SJCRH30 (cell line): ENCODE measurements around the gene RBPJL. TPM values are rescaled to one million over a fixed set of nuclear protein-coding genes. Genes with fewer than 3 reads are reported as not detected.

Experiments
- DNase-seq, 2 experiments: peaks; one replicate each; pipeline ENCODE4 v3.0.0-alpha.2; 2015 to 2020
- H3K27ac ChIP-seq: fragments of 250-450 bp; sonication (Bioruptor Pico); 2 replicates; pipeline ENCODE4 v1.5.1; 2020; ENCODE audit warnings: mild to moderate bottlenecking, moderate library complexity
- H3K27me3 ChIP-seq: fragments of 250-450 bp; sonication (Bioruptor Pico); 2 replicates; pipeline ENCODE4 v1.5.1; 2020; ENCODE audit warnings: mild to moderate bottlenecking, moderate library complexity
- H3K36me3 ChIP-seq: fragments of 250-450 bp; sonication (Bioruptor Pico); 2 replicates; pipeline ENCODE4 v1.5.1; 2020; ENCODE audit warnings: mild to moderate bottlenecking, moderate library complexity
- H3K4me1 ChIP-seq: fragments of 250-450 bp; sonication (Bioruptor Pico); 2 replicates; pipeline ENCODE4 v1.5.1; 2020; ENCODE audit warnings: mild to moderate bottlenecking, moderate library complexity
- H3K4me3 ChIP-seq: fragments of 250-450 bp; sonication (Bioruptor Pico); 2 replicates; pipeline ENCODE4 v1.5.1; 2020; ENCODE audit warnings: mild to moderate bottlenecking, moderate library complexity
- H3K9me3 ChIP-seq: fragments of 250-450 bp; sonication (Bioruptor Pico); replicated peaks from 2 replicates; pipeline ENCODE4 v1.5.1; 2020; ENCODE audit warnings: mild to moderate bottlenecking, moderate library complexity
- total RNA-seq: library from RNA; depleted of rRNA; stranded (reverse); fragments of >200 nt; shearing (Covaris generic); gene quantifications from 2 replicates; pipeline ENCODE4 v1.2.3, GENCODE V29; 2014

The RBPJL gene
- total RNA-seq, 1 experiment from 2014 or later = not detected

DNA sequence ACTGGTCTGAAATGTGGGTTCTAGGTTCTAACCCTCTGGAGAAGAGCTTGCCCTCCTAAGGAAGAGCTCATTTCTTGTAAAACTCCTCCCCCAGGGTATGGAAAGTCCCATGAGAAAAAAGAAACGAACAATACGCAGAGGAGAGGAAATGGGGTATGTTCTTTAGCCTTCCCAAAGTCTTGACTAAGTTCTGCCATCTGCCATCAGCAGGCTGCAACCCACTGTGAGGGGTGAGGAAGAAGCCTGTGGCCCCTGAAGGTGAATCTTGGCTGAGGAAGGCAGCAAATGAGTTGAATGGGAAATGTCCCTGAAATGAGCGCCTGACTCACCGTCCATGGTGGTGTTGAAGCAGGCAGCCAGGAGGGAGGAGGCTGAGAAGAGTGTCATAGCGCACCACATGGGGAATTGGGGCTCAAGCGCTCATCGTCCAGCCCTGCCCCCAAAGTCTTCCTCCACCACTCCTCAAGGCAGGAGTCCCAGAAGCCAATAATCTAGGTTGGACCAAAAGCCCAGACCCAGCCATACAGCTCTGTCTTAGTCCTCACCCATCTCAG is 11.8 kb downstream of the RBPJL start:
- DNase-seq = no peak
- Histone ChIP-seq H3K4me3 (no peak overlapping the region), H3K4me1 (no peaks in the 10 kb centered on the region), H3K27ac (no peak overlapping the region), H3K27me3 (peaks cover 8% of the 10 kb centered on the region; the same call in 1 of the 2 replicates), H3K9me3 (no peaks in the 10 kb centered on the region), H3K36me3 (no peaks in the 10 kb centered on the region)

DNA sequence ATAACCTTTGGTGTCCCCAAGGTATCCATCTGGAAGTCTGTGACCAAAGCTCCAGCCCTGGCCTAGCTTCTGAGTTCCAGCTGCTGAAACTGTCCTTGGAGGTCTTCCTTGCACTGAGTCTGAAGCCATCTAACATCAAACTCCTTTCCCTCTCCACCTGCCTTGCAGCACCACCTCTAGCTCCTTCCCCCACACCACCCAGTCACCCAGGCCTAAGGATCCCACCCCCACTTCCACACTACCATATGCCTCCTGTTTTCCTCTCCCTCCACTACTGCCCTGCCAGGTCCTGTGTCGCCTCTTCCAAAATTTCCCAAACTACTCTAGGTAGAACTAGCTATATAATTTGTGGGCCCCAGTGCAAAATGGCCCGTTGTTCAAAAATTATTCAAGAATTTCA is 12.3 kb downstream of the RBPJL start:
- no peaks in the 10 kb centered on the region for H3K4me1 ChIP-seq
- no peak overlapping the region for H3K4me3 ChIP-seq
- H3K36me3 ChIP-seq = no peaks in the 10 kb centered on the region
- no peak for DNase-seq
- no peak overlapping the region for H3K27ac ChIP-seq
- H3K9me3 ChIP-seq = no peaks in the 10 kb centered on the region
- peaks cover 8% of the 10 kb centered on the region; the same call in 1 of the 2 replicates for H3K27me3 ChIP-seq

DNA sequence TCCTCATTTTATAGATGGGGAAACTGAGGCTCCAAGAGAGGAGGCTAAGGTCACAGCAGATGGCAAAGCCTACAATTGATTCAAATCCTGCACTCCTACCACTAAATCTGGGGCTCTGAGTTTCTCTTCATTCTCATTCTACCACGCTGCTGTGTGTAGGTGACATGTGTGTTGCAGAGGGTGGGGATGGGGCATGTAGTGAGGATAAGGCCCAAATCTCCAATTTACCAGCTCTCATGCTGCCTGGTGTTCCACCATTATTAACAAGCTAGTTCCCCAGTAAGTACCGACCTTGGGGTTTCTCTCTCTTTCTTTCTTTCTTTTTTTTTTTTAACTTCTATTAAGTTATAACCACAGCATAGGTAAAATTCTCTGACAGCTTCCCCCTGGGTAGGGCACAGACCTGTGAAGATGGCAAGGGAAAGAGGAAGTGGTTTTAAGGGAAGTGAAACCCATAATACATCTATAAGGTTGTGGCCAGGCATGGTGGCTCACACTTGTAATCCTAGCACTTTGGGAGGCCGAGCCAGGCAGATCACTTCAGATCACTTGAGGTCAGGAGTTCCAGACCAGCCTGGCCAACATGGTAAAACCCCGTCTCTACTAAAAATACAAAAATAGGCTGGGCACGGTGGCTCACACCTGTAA is 14.4 kb downstream of the RBPJL start:
- no peaks in the 10 kb centered on the region for H3K4me1 ChIP-seq
- H3K9me3 ChIP-seq = no peaks in the 10 kb centered on the region
- H3K4me3 ChIP-seq = no peak overlapping the region
- H3K27me3 ChIP-seq = no peaks in the 10 kb centered on the region
- no peaks in the 10 kb centered on the region for H3K36me3 ChIP-seq
- no peak for DNase-seq
- no peak overlapping the region for H3K27ac ChIP-seq

DNA sequence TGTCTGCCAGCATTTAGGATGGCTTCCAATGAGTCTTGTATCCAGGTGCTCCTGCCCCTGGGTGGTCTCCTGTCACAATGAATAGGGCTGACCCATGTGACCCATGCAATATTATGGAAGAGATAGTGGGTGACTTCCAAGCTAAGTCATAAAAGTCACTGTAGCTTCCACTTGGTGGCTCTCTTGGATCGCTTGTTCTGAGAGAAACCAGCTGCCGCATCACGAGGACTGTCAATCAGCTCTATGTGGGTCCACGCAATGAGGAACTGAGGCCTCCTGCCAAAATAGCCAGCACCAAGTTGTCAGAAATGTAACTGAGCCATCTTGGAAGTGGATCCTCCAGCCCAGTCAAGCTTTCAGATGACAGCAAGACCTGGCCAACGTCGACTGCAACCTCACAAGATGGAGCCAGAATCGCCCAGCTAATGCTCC is 16.3 kb downstream of the RBPJL start:
- Histone ChIP-seq H3K4me3 (no peak overlapping the region), H3K36me3 (peaks cover 6% of the 10 kb centered on the region), H3K4me1 (no peaks in the 10 kb centered on the region), H3K27ac (no peak overlapping the region), H3K9me3 (no peaks in the 10 kb centered on the region), H3K27me3 (no peaks in the 10 kb centered on the region)
- peak; percentile 88 to 93 for DNase-seq

DNA sequence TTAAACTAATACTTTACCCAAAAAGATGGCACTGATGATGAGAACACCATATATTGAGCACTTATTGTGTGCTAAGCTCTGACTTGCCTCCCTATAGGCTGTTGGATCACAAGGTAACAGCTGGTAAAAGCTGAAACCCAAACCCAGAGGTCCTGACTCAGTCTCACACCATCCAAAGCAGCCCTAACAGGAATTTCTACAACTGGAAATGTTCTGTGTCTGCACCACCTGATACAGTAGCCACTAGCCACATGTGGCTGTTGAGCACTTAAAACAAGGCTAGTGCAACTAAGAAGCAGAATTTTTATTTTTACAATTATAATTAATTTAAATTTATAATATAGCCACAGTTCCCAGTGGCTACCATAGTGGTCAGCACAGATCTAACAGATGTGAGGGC is 17.1 kb downstream of the RBPJL start:
- no peaks in the 10 kb centered on the region for H3K27me3 ChIP-seq
- no peak overlapping the region for H3K4me3 ChIP-seq
- DNase-seq = no peak
- H3K4me1 ChIP-seq = no peaks in the 10 kb centered on the region
- H3K27ac ChIP-seq = no peak overlapping the region
- H3K36me3 ChIP-seq = peaks cover 6% of the 10 kb centered on the region
- H3K9me3 ChIP-seq = no peaks in the 10 kb centered on the region

DNA sequence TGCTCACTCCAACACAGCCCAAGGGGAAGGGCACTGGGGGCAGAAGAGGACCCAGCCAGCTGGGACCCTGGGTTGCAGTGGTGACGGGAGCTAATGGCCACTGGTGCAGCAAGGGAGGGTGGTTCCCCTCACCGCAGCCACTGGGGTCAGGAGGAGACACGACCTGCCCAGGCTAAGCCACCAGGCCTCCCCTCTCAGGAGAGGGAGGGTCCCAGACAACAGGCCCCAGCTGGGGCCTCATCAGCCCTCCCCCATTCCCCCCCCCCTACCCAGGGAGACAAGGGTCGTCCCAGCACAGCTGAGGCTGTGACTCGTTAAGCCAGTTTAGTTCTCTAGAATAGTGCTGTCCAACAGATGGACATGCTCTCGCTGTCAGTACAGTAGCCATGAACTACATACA is 18.7 kb downstream of the RBPJL start:
- H3K4me3 ChIP-seq = no peak overlapping the region
- no peaks in the 10 kb centered on the region for H3K9me3 ChIP-seq
- no peak overlapping the region for H3K27ac ChIP-seq
- peaks cover 15% of the 10 kb centered on the region for H3K36me3 ChIP-seq
- no peak for DNase-seq
- H3K4me1 ChIP-seq = no peaks in the 10 kb centered on the region
- H3K27me3 ChIP-seq = no peaks in the 10 kb centered on the region

DNA sequence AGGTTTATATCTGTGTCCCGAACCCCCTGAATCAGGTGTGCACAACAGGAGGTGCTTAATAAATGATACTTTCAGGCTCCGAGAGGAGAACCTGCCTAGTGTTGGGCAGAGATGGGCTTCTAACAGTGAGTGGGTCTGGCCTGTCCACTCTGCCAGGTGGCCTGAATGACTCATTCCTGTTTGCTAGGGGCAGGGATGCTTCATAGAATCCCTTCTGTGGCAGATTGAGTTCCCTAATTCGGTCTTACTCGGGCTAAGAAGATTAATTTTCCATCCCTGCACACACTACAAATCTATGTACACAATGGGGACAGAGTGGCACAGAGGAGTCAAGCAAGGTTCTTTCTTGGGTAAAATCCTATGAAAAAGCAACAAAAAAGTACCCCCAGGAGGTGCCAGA is 21.8 kb downstream of the RBPJL start:
- H3K4me3 ChIP-seq = no peak overlapping the region
- no peak for DNase-seq
- H3K9me3 ChIP-seq = no peaks in the 10 kb centered on the region
- H3K27ac ChIP-seq = no peak overlapping the region
- no peaks in the 10 kb centered on the region for H3K27me3 ChIP-seq
- H3K36me3 ChIP-seq = peaks cover 21% of the 10 kb centered on the region
- H3K4me1 ChIP-seq = no peaks in the 10 kb centered on the region

DNA sequence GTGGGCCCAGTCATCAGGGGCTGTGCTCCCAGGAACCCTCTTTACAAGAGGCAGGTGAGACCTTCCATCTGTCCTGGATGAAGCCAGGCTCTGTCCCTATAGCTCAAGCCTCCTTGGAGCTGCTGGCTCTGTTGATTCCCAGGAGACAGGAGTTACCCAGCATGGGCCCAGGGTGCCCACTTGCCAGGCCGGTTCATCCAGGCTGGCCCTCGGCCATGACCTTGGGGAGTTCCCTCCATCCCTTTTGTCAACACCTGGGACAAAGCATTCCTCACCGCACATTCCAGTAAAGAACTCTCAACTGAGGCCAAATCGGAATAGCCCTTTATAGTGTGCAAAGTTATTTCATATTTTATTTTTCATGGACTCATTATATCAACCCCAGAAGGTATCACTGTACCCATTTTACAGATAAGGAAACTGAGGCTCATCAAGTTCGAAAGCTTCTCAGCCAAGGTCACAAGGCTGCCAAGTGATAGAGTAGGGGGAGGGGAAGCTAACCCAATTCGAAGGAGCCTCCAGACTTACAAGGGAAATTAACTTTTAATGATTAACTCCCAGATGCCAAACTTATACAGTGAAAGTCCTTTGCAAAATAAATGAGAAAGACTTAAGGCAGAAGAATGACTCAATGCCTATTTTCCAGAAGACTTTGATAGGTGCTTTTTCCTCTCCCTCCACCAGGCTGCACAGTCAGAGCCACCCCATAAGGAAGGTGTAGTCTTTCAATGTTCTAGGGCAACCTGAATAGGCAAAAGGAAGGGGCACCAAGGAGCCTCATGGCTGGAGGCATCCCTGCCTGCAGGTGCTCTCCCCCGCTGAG is 23.1 kb downstream of the RBPJL start:
- no peak for DNase-seq
- no peak overlapping the region for H3K4me3 ChIP-seq
- H3K27me3 ChIP-seq = no peaks in the 10 kb centered on the region
- no peak overlapping the region for H3K27ac ChIP-seq
- no peaks in the 10 kb centered on the region for H3K4me1 ChIP-seq
- no peaks in the 10 kb centered on the region for H3K9me3 ChIP-seq
- H3K36me3 ChIP-seq = peaks cover 21% of the 10 kb centered on the region

DNA sequence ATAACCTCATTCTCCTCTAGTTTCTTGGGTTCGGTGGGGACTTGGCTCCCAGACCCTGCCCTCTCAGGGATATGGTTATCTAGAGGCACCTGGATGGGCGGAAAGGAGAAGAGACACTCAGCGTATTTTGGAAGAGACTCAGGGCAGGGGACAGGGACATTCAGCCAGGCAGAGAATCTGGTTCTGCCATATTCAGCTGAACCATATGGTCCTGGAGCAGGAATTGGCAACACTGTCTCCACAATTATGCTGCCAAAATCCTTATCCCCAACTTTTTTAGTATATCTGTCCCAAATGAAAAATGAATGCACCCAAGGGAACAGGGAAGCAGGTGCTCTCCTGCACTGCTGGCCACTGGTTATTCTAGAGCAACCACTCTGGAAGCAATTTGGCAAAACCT is 23.8 kb downstream of the RBPJL start:
- Histone ChIP-seq H3K27me3 (no peaks in the 10 kb centered on the region), H3K4me1 (no peaks in the 10 kb centered on the region), H3K36me3 (peaks cover 21% of the 10 kb centered on the region), H3K4me3 (no peak overlapping the region), H3K27ac (no peak overlapping the region), H3K9me3 (no peaks in the 10 kb centered on the region)
- DNase-seq = no peak

DNA sequence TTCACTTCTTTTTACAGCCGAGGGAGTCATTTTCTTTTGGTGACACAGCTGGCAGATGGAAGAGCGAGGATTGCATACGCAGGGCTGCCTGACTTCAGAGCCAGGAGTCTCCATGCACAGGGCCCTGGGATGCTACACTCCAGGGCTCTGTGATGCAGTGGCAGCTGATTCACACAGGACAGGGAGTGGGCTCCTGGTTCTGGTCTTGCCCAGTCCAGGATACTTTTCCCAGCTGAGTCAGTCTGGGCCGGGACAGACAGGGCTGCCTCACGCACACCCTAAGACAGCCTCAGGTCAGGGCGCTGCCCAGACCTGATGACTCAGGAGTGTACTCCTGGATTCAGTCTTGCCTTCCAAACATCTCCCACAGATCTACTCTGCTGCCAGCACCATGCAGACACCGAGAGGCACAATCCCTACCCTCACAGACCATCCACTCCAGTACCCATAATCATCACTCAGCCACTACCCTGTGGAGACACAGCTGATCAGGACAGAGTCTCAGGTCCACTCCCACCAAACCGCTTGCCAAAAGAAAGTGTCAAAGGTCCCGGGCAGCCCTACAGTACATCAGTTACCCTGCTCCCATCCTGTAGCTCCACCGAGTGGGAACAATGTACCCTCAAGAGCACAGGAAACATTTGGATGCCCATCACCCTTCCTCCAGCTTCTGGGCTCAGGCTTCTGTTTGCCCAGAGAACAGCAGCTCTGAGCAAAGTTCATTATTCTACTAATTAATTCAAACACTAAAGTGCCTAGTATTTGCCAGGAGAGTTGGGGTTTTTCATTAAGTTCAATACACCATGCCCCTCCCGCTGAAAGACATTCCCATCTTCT is 30.1 kb downstream of the RBPJL start:
- H3K36me3 ChIP-seq = no peaks in the 10 kb centered on the region
- peaks cover 29% of the 10 kb centered on the region for H3K4me1 ChIP-seq
- no peak for DNase-seq
- H3K9me3 ChIP-seq = no peaks in the 10 kb centered on the region
- H3K27me3 ChIP-seq = no peaks in the 10 kb centered on the region
- no peak overlapping the region for H3K4me3 ChIP-seq
- no peak overlapping the region for H3K27ac ChIP-seq

DNA sequence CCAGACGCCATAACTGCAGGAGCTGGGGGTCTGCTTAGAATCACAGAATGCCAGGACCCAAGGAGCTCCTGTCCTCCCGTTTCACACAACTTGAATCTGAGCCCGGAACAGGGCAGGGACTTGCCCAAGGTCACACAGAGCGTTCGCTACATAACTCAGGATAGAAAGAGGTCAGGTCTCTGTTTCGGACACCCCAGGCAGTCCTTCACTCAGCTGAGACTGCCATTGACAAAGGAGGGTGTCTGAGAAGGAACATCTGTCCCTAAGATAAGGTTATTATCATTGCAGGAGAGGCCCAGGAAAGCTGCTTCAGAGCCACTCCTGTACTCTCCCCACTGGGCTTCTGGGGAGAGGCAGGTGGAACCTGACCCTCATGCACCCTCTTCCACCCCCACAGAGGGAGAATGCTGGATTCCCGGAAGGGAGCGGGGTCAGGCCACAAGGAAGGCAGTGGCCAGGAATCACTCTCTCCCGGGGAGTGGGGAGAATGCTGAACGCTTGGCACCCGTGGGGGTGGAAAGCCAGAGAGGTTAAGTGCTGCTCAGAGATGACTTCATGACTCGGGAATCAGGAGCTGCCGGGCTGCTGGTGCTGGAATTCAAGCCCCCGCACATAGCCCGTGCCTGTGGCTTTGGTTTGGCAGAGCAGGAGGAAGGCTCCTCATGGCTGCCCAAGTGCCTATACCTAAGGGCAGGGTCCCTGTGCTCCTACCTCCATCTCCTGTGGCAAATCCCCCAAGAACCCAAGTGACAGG is 30.9 kb downstream of the RBPJL start:
- peak; percentile 61 to 74 for DNase-seq
- Histone ChIP-seq H3K4me1 (peaks cover 37% of the 10 kb centered on the region), H3K27me3 (no peaks in the 10 kb centered on the region), H3K4me3 (no peak overlapping the region), H3K27ac (peak overlapping the region; percentile 31), H3K9me3 (no peaks in the 10 kb centered on the region), H3K36me3 (no peaks in the 10 kb centered on the region)

DNA sequence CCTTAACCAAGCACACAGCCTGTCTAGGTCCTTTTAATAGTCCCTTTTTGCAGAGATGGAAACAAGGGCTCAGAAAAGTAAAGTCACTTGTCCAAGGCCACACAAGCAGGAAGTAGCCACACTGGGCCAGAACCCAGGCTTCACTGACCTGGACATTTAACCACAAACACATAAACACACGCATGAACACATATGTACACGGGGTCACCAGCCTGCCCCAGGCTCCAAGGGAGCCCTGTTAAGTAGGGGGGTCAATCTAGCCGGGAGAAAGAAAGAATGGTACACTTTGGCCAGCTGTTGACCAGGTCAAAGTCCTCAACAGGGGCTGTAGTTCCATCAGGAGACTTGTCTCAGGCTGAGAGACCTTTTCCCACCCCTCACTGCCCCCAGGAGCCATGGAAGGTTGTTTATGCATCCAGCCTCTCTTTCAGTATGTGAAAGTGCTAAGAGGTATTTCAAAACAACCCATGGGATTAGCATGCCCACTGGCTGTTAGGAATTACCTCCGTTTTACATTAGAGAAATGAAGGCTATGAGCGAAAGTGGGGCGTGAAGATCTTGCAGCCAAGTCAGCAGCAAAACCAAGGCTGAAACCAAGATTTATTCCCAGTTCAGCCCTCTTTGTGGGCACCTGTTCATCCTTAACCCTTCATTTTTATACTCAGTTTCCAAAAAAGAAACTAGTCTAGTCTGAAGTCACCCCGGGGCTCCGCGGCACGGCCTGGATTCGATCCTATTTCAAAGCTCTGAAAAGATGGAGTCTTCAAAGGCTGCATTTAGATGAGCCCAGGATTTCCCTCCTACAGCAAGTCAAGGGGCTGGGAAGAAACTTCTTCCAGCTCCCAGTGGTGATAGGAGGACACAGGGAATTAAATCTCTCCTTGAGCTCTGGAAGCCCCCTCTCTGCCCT is 31.7 kb downstream of the RBPJL start:
- Histone ChIP-seq H3K4me1 (peaks cover 40% of the 10 kb centered on the region), H3K27me3 (no peaks in the 10 kb centered on the region), H3K4me3 (no peak overlapping the region), H3K36me3 (no peaks in the 10 kb centered on the region), H3K9me3 (no peaks in the 10 kb centered on the region), H3K27ac (peak overlapping the region; percentile 31)
- DNase-seq = no peak

DNA sequence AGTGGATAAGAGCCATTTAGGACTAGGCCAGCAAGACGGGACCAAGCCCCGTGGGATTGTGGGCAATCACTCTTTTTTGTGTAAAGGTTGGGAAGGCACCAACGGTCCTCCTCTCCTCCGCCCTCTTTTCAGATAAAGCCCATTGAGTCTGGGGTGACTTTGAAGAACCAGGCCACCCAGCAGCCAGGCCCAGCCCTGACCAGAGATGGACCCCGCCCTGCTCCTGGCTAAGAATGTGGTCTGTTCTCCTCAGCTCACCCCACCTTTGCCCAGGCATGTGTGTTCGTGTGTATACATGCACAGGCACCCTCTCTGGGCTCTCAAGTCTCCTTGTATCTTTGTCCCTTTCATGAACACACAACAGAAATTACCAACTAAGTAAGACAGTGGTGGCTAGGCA is 32.4 kb downstream of the RBPJL start:
- no peak for DNase-seq
- Histone ChIP-seq H3K27ac (no peak overlapping the region), H3K27me3 (no peaks in the 10 kb centered on the region), H3K4me3 (no peak overlapping the region), H3K4me1 (peaks cover 45% of the 10 kb centered on the region), H3K36me3 (no peaks in the 10 kb centered on the region), H3K9me3 (no peaks in the 10 kb centered on the region)
